HCT116 (cell line): Measurements from ENCODE around the gene ZYX.

Experiments used
- CTCF ChIP-seq, 3 experiments: fragments of 200-600 bp in 1 of 3; sonication (generic) in 1 of 3; IDR thresholded peaks in 2 of 3; conservative IDR thresholded peaks in 1 of 3; 2 replicates each; pipeline ENCODE4 v1.5.1; 2012 to 2017; ENCODE audit warnings: low read depth in 2 of 3, low read length in 2 of 3, antibody characterized with exemption in 1 of 3, borderline replicate concordance in 1 of 3, control low read depth in 1 of 3, mild to moderate bottlenecking in 1 of 3, mixed read lengths in 1 of 3, mixed run types in 1 of 3, moderate library complexity in 1 of 3; ENCODE audit not compliant: insufficient read depth in 1 of 3
- EZH2 ChIP-seq: fragments of 200-600 bp; sonication (generic); IDR thresholded peaks from 2 replicates; pipeline ENCODE4 v1.6.1; 2017; ENCODE audit warnings: antibody characterized with exemption, mixed run types
- TCF7L2 ChIP-seq: IDR thresholded peaks from 2 replicates; pipeline ENCODE4 v1.7.0; 2011; ENCODE audit warnings: borderline replicate concordance, inconsistent platforms; ENCODE audit not compliant: insufficient read depth, insufficient read length; ENCODE audit errors: extremely low read depth
- ZBTB33 ChIP-seq: IDR thresholded peaks from 2 replicates; pipeline ENCODE4 v1.6.1; 2011; ENCODE audit warnings: mild to moderate bottlenecking, low read length, moderate library complexity; ENCODE audit not compliant: insufficient replicate concordance; ENCODE audit errors: extremely low read depth

GRCh38 chr7:143399151-143399550 lies 18.0 kb downstream of the ZYX start:
- TF ChIP-seq ZBTB33 (no peak), CTCF (IDR thresholded peaks at IDR 0.05 in 2 of 3, conservative IDR thresholded peaks at IDR 0.05 in 1 of 3; ENCODE audit: borderline replicate concordance in 1 of 3, insufficient read depth in 1 of 3, low read depth in 2 of 3, low read length in 2 of 3) (no peak), EZH2 (no peak), TCF7L2 (no peak)
